Femur (tissue), 1 donor: Measurements from ENCODE around the gene CDT1.
"Not testable (repeated sequence)": the region's sequence is repeated elsewhere in the genome, so short reads cannot be mapped to it uniquely, and the experiment has no call there.

Experiments
- DNase-seq: peaks from one replicate; pipeline ENCODE4 v3.0.0-alpha.2; 2017

The CDT1 gene

GRCh38 chr16:88784074-88784855 lies 19.3 kb upstream of the CDT1 start:
- DNase-seq, result peak; percentile 87

- no peak for DNase-seq
These were observed 18.8 kb upstream of the CDT1 start for GRCh38 chr16:88784856-88785105.

- DNase-seq, result peak; percentile 79
These were observed 18.3 kb upstream of the CDT1 start, which contains the start of gene PIEZO1 for GRCh38 chr16:88785106-88785924. PIEZO1 (minus strand) TSS chr16:88785220; CDS start chr16:88784964, 256 bp downstream.

GRCh38 chr16:88787579-88788314 lies 15.8 kb upstream of the CDT1 start:
- DNase-seq, result no peak

GRCh38 chr16:88788749-88789148 lies 14.8 kb upstream of the CDT1 start:
- not testable (repeated sequence) for DNase-seq

- no peak for DNase-seq
These were observed 14.0 kb upstream of the CDT1 start for GRCh38 chr16:88789594-88789993.

GRCh38 chr16:88790312-88791211 lies 13.0 kb upstream of the CDT1 start:
- peak; percentile 72 for DNase-seq

GRCh38 chr16:88792078-88792550 lies 11.5 kb upstream of the CDT1 start:
- DNase-seq, result no peak

- peak; percentile 33 for DNase-seq
These were observed 10.8 kb upstream of the CDT1 start for GRCh38 chr16:88792668-88793250.

GRCh38 chr16:88793251-88793954 lies 10.2 kb upstream of the CDT1 start:
- peak; percentile 34 for DNase-seq

GRCh38 chr16:88796278-88796677 lies 7.3 kb upstream of the CDT1 start:
- no peak for DNase-seq

GRCh38 chr16:88798073-88798472 lies 5.5 kb upstream of the CDT1 start:
- DNase-seq, result no peak

GRCh38 chr16:88798772-88799455 lies 4.7 kb upstream of the CDT1 start:
- no peak for DNase-seq

GRCh38 chr16:88799569-88800276 lies 3.9 kb upstream of the CDT1 start:
- DNase-seq, result peak; percentile 51

GRCh38 chr16:88800277-88800592 lies 3.4 kb upstream of the CDT1 start:
- DNase-seq, result no peak

- DNase-seq, result no peak
These were observed 573 bp downstream of the CDT1 start for GRCh38 chr16:88804173-88804551.

GRCh38 chr16:88804552-88805339 lies 1.2 kb downstream of the CDT1 start:
- DNase-seq, result no peak

GRCh38 chr16:88805340-88805715 lies 1.7 kb downstream of the CDT1 start:
- no peak for DNase-seq

GRCh38 chr16:88805887-88806393 lies 2.4 kb downstream of the CDT1 start:
- DNase-seq, result no peak
